A549 (cell line): Measurements from ENCODE around the gene POR. TPM values are rescaled to one million over a fixed set of nuclear protein-coding genes. Genes with fewer than 3 reads are reported as not detected.

Experiments
- ATAC-seq, 2 experiments: fragments of 200-7000 bp in 1 of 2; fragments of >200 bp in 1 of 2; cut with Nextera tagmentation in 1 of 2; cut with Tn5 transposase in 1 of 2; 3 replicates each; pipeline versions ENCODE4 v1.8.0 to v1.9.1; 2018 to 2020; ENCODE audit warnings: mild to moderate bottlenecking in 1 of 2, moderate library complexity in 1 of 2
- CTCF ChIA-PET: fragments of 300-600 bp; sonication (Branson Sonifier 250); formaldehyde crosslinking; extraction: SDS; loops from one replicate; lab custom pipeline; 2021; ENCODE audit warnings: antibody characterized with exemption, inconsistent platforms; lab: Yijun Ruan, JAX
- POLR2A ChIA-PET: fragments of 350-600 bp; formaldehyde crosslinking; extraction: SDS; loops from one replicate; lab custom pipeline; 2021; ENCODE audit warnings: antibody characterized with exemption, inconsistent platforms; lab: Yijun Ruan, JAX
- DNase-seq, 2 experiments: peaks; one replicate each; pipeline versions ENCODE4 v3.0.0 to v3.0.0-alpha.2; 2011 to 2016; ENCODE audit warnings: low read depth in 1 of 2, low spot score in 1 of 2
- FAIRE-seq: peaks from 2 replicates; lab custom pipeline; 2011; peaks lifted over from hg19 to GRCh38; lab: Jason Lieb, UNC
- H3K27ac ChIP-seq, 2 experiments: fragments of >200 bp; sonication (Bioruptor Twin); formaldehyde crosslinking; 3 replicates each; pipeline ENCODE4 v1.5.1; 2016 to 2017
- H3K4me1 ChIP-seq: fragments of >200 bp; sonication (Bioruptor Twin); formaldehyde crosslinking; 3 replicates; pipeline ENCODE4 v1.6.1; 2016
- H3K4me2 ChIP-seq: fragments of >200 bp; sonication (Bioruptor Twin); formaldehyde crosslinking; 3 replicates; pipeline ENCODE4 v1.6.1; 2016
- H3K4me3 ChIP-seq: fragments of >200 bp; sonication (Bioruptor Twin); formaldehyde crosslinking; 3 replicates; pipeline ENCODE4 v1.5.1; 2016
- H3K9me3 ChIP-seq: fragments of >200 bp; sonication (Bioruptor Twin); formaldehyde crosslinking; 3 replicates; pipeline ENCODE4 v1.6.1; 2016
- BHLHE40 ChIP-seq: IDR thresholded peaks from 2 replicates; pipeline ENCODE4 v1.6.1; 2012; ENCODE audit warnings: low read depth, low read length, inconsistent platforms
- GATA3 ChIP-seq: IDR thresholded peaks from 2 replicates; pipeline ENCODE4 v1.6.1; 2012; ENCODE audit warnings: borderline replicate concordance
- HDAC2 ChIP-seq: fragments of 200-600 bp; sonication (generic); IDR thresholded peaks from 2 replicates; pipeline ENCODE4 v1.6.1; 2016
- HEYL ChIP-seq: fragments of 250-450 bp; sonication (Bioruptor Pico); IDR thresholded peaks from 2 replicates; pipeline ENCODE4 v1.8.0; 2021; ENCODE audit warnings: mild to moderate bottlenecking, moderate library complexity
- HOXA7 ChIP-seq: fragments of 250-450 bp; sonication (Bioruptor Pico); IDR thresholded peaks from 2 replicates; pipeline ENCODE4 v1.5.0; 2020; ENCODE audit warnings: mild to moderate bottlenecking, moderate library complexity
- HOXB13 ChIP-seq: fragments of 250-450 bp; sonication (Bioruptor Pico); IDR thresholded peaks from 2 replicates; pipeline ENCODE4 v1.5.0; 2020; ENCODE audit warnings: low read depth, mild to moderate bottlenecking, moderate library complexity
- HOXB5 ChIP-seq: fragments of 250-450 bp; sonication (Bioruptor Pico); IDR thresholded peaks from 2 replicates; pipeline ENCODE4 v1.5.0; 2020; ENCODE audit warnings: mild to moderate bottlenecking, moderate library complexity
- JUN ChIP-seq, 2 experiments: fragments of >200 bp; sonication (Bioruptor Twin); formaldehyde crosslinking; IDR thresholded peaks; 2 replicates in 1 of 2; 3 replicates in 1 of 2; pipeline ENCODE4 v1.6.1; 2016 to 2017
- KDM1A ChIP-seq: fragments of 200-600 bp; sonication (generic); IDR thresholded peaks from 2 replicates; pipeline ENCODE4 v1.6.1; 2016; ENCODE audit warnings: low read depth, mild to moderate bottlenecking
- MYC ChIP-seq: IDR thresholded peaks from 2 replicates; pipeline ENCODE4 v1.6.1; 2012; ENCODE audit warnings: mild to moderate bottlenecking, inconsistent platforms, low read length, improper control_type of control experiment, borderline replicate concordance
- NFE2L2 ChIP-seq: fragments of 150-350 bp; conservative IDR thresholded peaks from 2 replicates; pipeline ENCODE4 v1.6.1; 2014; ENCODE audit warnings: low read length
- NR3C1 ChIP-seq: fragments of >200 bp; sonication (Bioruptor Twin); formaldehyde crosslinking; IDR thresholded peaks from 3 replicates; pipeline ENCODE4 v1.6.1; 2017
- POLR2A ChIP-seq: IDR thresholded peaks from 2 replicates; pipeline ENCODE4 v1.6.1; 2012; ENCODE audit warnings: mild to moderate bottlenecking, low read length
- POLR2AphosphoS2 ChIP-seq: conservative IDR thresholded peaks from 2 replicates; pipeline ENCODE4 v1.6.1; 2012; ENCODE audit warnings: low read length, improper control_type of control experiment, inconsistent platforms
- SMC3 ChIP-seq: fragments of >200 bp; sonication (Bioruptor Twin); formaldehyde crosslinking; IDR thresholded peaks from 3 replicates; pipeline ENCODE4 v1.6.1; 2018; ENCODE audit warnings: inconsistent platforms
- WGBS: methylation state at CpG from one replicate; pipeline ENCODE4 v1.1.6; 2017; ENCODE audit errors: missing lambda C conversion rate; 5-methylcytosine and 5-hydroxymethylcytosine counted together
- polyA plus RNA-seq, 4 experiments: library from polyadenylated mRNA; depleted of rRNA in 3 of 4; stranded (reverse); fragments of >200 nt; fragmentation: RNase III in 1 of 4; extraction: RNeasy Plus Mini Kit Qiagen cat#74134 plus additional on column Dnase treatment in 1 of 4; gene quantifications; 2 replicates in 3 of 4; 3 replicates in 1 of 4; pipeline ENCODE4 v1.2.3, GENCODE V29; 2011 to 2017
- TF ChIP-seq, protein P1 (sequence below): fragments of 450-650 bp; IDR thresholded peaks from 2 replicates; pipeline ENCODE4 v1.6.1; 2014; ENCODE audit warnings: antibody characterized with exemption
- TF ChIP-seq, protein P2 (sequence below): fragments of 200-600 bp; sonication (generic); IDR thresholded peaks from 2 replicates; pipeline ENCODE4 v1.6.1; 2016; ENCODE audit warnings: antibody characterized with exemption, mild to moderate bottlenecking, moderate library complexity
- TF ChIP-seq, protein P3 (sequence below): fragments of >200 bp; sonication (Bioruptor Twin); formaldehyde crosslinking; IDR thresholded peaks from 3 replicates; pipeline ENCODE4 v1.6.1; 2016
- TF ChIP-seq, protein P4 (sequence below): fragments of 250-450 bp; sonication (Bioruptor Pico); IDR thresholded peaks from 2 replicates; pipeline ENCODE4 v1.5.0; 2021; ENCODE audit warnings: mild to moderate bottlenecking, moderate library complexity, borderline replicate concordance
- TF ChIP-seq, protein P5 (sequence below): IDR thresholded peaks from 2 replicates; pipeline ENCODE4 v1.6.1; 2012
- TF ChIP-seq, protein P6 (sequence below): IDR thresholded peaks from 2 replicates; pipeline ENCODE4 v1.6.1; 2012

Gene POR
- polyA plus RNA-seq, 2 of the 4 experiments (the other 2 are of a cell fraction), result 71.1 to 109 TPM

DNA sequence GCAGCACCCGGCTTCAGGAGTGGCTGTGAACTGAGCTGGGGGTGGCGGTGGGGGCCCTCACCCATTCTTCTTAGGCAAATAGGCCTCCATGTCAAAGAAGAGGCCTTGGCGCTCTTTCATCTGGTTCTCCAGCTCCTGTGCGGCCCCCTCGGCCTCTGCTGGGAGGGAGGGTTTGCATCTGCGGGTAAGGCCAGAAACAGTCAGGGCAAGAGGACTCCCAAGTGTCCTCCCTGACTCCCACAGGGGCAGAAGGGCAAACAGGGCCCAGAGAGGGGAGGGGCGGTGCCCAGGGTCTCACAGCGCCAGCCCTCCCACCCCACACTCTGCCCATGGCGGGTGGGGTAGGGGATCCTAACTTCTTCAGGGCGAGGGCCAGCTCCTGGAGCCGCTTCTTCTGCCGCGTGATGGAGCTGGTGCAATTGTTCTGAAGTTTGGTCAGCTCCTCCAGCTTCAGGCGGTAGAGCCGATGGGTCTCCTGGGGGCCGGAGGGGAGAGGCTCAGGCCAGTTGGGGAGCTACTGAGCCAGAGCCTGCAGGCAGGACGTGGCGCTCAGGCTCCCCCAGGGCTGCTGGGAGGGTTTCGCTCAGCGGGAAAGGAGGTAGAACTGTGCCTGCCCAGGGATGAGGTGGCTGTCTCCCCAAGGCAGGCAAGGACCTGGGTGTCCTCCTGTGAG lies 77.3 kb downstream of the POR start:
- H3K4me3 ChIP-seq, result no peak overlapping the region
- no peak for DNase-seq
- peaks cover 38% of the 10 kb centered on the region for H3K4me1 ChIP-seq
- no peak for FAIRE-seq
- ChIA-PET POLR2A (interaction anchor here (2.7 kb wide), 1 partner anchor 77 kb away, joined by 13 read pairs; the partner anchor contains the start of gene POR), CTCF (interaction anchor here (0.8 to 2.6 kb wide), 4 partner anchors 10 to 61 kb away, joined by 3 to 9 read pairs (median 4); no protein-coding TSS in a partner anchor)
- peak overlapping the region in 1 of 2 experiments; percentile 37; a peak in 2 of 6 replicates for H3K27ac ChIP-seq
- TF ChIP-seq, protein P1, sequence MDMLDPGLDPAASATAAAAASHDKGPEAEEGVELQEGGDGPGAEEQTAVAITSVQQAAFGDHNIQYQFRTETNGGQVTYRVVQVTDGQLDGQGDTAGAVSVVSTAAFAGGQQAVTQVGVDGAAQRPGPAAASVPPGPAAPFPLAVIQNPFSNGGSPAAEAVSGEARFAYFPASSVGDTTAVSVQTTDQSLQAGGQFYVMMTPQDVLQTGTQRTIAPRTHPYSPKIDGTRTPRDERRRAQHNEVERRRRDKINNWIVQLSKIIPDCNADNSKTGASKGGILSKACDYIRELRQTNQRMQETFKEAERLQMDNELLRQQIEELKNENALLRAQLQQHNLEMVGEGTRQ, result no peak
- TF ChIP-seq HOXA7 (CRISPR knock-in tag), result no peak
- no peaks in the 10 kb centered on the region for H3K9me3 ChIP-seq
- 94% methylated on average over 11 of the region's 20 CpGs for WGBS
- no peak for ATAC-seq
- H3K4me2 ChIP-seq, result no peak overlapping the region

DNA sequence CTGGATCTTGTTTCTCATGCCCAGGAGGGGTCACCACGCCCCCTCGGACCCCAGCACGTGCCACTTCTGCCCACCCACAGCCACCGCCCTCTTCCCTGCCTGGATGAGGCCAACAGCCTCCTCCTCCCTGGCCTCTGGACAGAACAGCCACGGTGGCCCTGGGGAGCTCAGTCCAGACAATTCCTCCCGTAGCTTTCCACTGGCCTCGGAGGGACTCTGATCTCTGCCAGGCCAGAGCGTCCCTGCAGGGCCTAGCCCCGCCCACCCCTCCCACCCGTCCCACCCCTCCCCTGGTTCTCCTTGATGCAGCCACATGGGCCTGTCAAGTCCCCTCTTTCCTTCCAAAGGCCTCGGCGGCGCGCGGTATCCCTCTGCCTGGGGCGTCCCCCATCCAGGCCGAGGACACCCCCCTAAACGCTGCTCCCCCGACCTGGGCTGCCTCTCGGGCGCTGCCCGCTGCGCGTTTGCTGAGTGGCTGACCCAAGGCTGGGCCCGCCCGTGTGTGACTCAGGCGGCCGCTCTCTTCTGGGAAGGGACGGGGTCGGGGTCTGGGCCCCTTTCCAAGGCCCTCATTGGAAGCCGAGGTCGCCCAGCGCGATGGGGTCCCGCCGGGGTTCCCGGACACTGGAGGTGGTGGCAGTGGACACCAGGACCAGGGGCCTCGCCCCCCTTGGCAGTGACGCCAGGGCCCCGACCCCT lies 78.9 kb downstream of the POR start:
- Histone ChIP-seq H3K4me1 (peaks cover 38% of the 10 kb centered on the region), H3K4me3 (peak overlapping the region; percentile 75), H3K4me2 (peak overlapping the region; percentile 92)
- ATAC-seq (peak; percentile 54 to 71), DNase-seq (peak; percentile 56 to 87)
- WGBS, result 4% methylated on average over 13 of the region's 40 CpGs
- TF ChIP-seq POLR2AphosphoS2 (no peak), GATA3 (no peak), KDM1A (no peak), SMC3 (0 out of 3 replicates have a peak, but pooled peaks have one; percentile 13), POLR2A (no peak), MYC (no peak), BHLHE40 (peak; percentile 30; the same call in 1 of the 2 replicates), NR3C1 (no peak)
- TF ChIP-seq, protein P2, sequence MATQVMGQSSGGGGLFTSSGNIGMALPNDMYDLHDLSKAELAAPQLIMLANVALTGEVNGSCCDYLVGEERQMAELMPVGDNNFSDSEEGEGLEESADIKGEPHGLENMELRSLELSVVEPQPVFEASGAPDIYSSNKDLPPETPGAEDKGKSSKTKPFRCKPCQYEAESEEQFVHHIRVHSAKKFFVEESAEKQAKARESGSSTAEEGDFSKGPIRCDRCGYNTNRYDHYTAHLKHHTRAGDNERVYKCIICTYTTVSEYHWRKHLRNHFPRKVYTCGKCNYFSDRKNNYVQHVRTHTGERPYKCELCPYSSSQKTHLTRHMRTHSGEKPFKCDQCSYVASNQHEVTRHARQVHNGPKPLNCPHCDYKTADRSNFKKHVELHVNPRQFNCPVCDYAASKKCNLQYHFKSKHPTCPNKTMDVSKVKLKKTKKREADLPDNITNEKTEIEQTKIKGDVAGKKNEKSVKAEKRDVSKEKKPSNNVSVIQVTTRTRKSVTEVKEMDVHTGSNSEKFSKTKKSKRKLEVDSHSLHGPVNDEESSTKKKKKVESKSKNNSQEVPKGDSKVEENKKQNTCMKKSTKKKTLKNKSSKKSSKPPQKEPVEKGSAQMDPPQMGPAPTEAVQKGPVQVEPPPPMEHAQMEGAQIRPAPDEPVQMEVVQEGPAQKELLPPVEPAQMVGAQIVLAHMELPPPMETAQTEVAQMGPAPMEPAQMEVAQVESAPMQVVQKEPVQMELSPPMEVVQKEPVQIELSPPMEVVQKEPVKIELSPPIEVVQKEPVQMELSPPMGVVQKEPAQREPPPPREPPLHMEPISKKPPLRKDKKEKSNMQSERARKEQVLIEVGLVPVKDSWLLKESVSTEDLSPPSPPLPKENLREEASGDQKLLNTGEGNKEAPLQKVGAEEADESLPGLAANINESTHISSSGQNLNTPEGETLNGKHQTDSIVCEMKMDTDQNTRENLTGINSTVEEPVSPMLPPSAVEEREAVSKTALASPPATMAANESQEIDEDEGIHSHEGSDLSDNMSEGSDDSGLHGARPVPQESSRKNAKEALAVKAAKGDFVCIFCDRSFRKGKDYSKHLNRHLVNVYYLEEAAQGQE, result no peak
- TF ChIP-seq, all 56 proteins: peak for 2
- ChIA-PET POLR2A (interaction anchor here (2.7 kb wide), 1 partner anchor 78 kb away, joined by 13 read pairs; the partner anchor contains the start of gene POR), CTCF (interaction anchor here (0.7 to 2.6 kb wide), 2 partner anchors 18 to 26 kb away, joined by 5 to 9 read pairs; no protein-coding TSS in a partner anchor)
- Histone ChIP-seq H3K9me3 (no peaks in the 10 kb centered on the region), H3K27ac (peak overlapping the region; percentile 75 to 91)
- FAIRE-seq, result no peak

DNA sequence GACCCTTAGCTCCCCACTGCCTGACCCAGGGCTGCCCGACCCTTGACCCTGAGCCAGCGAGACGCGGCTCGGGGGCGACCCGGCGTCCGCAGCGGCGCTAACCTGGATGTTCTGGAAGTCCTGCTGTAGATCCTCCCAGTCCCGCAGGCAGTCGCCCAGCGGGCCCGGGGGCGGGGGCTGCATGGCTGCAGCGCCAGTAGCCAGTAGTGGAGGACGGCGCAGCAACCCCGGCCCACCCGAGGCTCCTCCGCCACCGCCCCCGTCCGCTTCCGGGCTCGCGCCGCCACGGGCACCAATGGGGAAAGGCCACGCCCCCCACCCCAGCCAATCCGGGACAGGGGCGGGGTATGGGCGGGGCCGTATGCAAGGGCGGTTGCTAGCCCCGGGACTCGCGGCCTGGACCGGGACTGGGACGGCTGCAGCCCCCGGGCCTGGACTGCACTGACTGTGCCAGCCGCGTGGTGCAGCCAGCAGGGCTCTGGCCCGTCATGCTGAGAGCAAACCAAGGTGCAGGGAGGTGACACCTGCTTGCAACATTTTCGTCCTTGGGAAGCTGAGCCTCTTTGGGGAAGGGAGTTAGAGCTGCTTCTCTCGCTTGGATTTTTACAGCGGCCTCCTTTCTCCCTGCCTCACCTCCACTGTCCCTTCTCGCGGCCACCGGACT lies 79.6 kb downstream of the POR start, which contains the start of gene TMEM120A:
Gene TMEM120A, minus strand, starts transcription at position 208 of the 664 bp plus-strand sequence. Its CDS starts 25 bp downstream, at position 183.
- FAIRE-seq (no peak), DNase-seq (peak; percentile 87 to 98), ATAC-seq (peak; percentile 84 to 93)
- ChIA-PET POLR2A (interaction anchor here (0.6 to 2.7 kb wide), 2 partner anchors 53 to 79 kb away, joined by 3 to 13 read pairs; partner anchors contain the start of genes POR and STYXL1), CTCF (interaction anchor here (0.5 to 2.6 kb wide), 4 partner anchors 9 to 1515 kb away, joined by 3 to 9 read pairs (median 4); no protein-coding TSS in a partner anchor)
- Histone ChIP-seq H3K4me3 (peak within 1 kb of the TSS; percentile 75), H3K4me2 (peak within 1 kb of the TSS; percentile 92), H3K27ac (peak within 1 kb of the TSS; percentile 75 to 91), H3K4me1 (peaks cover 32% of the 10 kb centered on the region), H3K9me3 (no peaks in the 10 kb centered on the region)
- 6% methylated on average over 21 of the region's 51 CpGs for WGBS
- TF ChIP-seq, protein P3, sequence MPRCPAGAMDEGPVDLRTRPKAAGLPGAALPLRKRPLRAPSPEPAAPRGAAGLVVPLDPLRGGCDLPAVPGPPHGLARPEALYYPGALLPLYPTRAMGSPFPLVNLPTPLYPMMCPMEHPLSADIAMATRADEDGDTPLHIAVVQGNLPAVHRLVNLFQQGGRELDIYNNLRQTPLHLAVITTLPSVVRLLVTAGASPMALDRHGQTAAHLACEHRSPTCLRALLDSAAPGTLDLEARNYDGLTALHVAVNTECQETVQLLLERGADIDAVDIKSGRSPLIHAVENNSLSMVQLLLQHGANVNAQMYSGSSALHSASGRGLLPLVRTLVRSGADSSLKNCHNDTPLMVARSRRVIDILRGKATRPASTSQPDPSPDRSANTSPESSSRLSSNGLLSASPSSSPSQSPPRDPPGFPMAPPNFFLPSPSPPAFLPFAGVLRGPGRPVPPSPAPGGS, result 0 out of 3 replicates have a peak, but pooled peaks have one; percentile 29
- no peak for TF ChIP-seq HOXB5 (CRISPR knock-in tag)
- TF ChIP-seq HEYL (CRISPR knock-in tag), result no peak
- TF ChIP-seq, protein P4, sequence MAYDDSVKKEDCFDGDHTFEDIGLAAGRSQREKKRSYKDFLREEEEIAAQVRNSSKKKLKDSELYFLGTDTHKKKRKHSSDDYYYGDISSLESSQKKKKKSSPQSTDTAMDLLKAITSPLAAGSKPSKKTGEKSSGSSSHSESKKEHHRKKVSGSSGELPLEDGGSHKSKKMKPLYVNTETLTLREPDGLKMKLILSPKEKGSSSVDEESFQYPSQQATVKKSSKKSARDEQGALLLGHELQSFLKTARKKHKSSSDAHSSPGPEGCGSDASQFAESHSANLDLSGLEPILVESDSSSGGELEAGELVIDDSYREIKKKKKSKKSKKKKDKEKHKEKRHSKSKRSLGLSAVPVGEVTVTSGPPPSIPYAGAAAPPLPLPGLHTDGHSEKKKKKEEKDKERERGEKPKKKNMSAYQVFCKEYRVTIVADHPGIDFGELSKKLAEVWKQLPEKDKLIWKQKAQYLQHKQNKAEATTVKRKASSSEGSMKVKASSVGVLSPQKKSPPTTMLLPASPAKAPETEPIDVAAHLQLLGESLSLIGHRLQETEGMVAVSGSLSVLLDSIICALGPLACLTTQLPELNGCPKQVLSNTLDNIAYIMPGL, result no peak
- TF ChIP-seq, protein P5, sequence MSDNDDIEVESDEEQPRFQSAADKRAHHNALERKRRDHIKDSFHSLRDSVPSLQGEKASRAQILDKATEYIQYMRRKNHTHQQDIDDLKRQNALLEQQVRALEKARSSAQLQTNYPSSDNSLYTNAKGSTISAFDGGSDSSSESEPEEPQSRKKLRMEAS, result peak; percentile 72
- no peak for TF ChIP-seq HOXB13 (CRISPR knock-in tag)
- TF ChIP-seq, protein P6, sequence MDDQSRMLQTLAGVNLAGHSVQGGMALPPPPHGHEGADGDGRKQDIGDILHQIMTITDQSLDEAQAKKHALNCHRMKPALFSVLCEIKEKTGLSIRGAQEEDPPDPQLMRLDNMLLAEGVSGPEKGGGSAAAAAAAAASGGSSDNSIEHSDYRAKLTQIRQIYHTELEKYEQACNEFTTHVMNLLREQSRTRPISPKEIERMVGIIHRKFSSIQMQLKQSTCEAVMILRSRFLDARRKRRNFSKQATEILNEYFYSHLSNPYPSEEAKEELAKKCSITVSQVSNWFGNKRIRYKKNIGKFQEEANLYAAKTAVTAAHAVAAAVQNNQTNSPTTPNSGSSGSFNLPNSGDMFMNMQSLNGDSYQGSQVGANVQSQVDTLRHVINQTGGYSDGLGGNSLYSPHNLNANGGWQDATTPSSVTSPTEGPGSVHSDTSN, result no peak
- TF ChIP-seq JUN (IDR thresholded peaks at IDR 0.05), result peak in 1 of 2 experiments; percentile 49; a peak in 2 of 5 replicates
- TF ChIP-seq POLR2A, result peak; percentile 76
- peak; percentile 50; the same call in 1 of the 2 replicates for TF ChIP-seq KDM1A
- TF ChIP-seq NR3C1, result no peak
- TF ChIP-seq HDAC2, result peak; percentile 75; the same call in 1 of the 2 replicates
- no peak for TF ChIP-seq NFE2L2
